T-cell (primary cell): Measurements from ENCODE around the gene MTERF2. TPM values are rescaled to one million over a fixed set of nuclear protein-coding genes. Genes with fewer than 3 reads are reported as not detected.

ENCODE experiments used
- ATAC-seq, 4 experiments: fragments of 200-7000 bp in 3 of 4; fragments of 150-1000 bp in 1 of 4; cut with Tn5 transposase; replicated peaks in 1 of 4; 1 replicate in 3 of 4; 2 replicates in 1 of 4; pipeline ENCODE4 v1.10.0; 2021; ENCODE audit warnings: moderate library complexity in 3 of 4, mild to moderate bottlenecking in 2 of 4, moderate number of reproducible peaks in 1 of 4
- CTCF ChIA-PET, 2 donors: fragments of 300-600 bp; sonication (Branson Sonifier 250); formaldehyde crosslinking; loops; one replicate each; lab custom pipeline; 2022; ENCODE audit warnings: antibody characterized with exemption in 2 of 2; lab: Charles Lee
- POLR2A ChIA-PET, 2 donors: fragments of 300-600 bp; sonication (Branson Sonifier 250); formaldehyde crosslinking; loops; one replicate each; lab custom pipeline; 2022; ENCODE audit warnings: antibody characterized with exemption in 2 of 2; lab: Charles Lee
- DNase-seq, 35 experiments: peaks; one replicate each; pipeline versions ENCODE4 v3.0.0 to v3.0.0-alpha.2; 2013 to 2023
- H3K27ac ChIP-seq: one replicate; pipeline ENCODE4 v1.5.1; 2013; ENCODE audit warnings: low read length
- H3K27me3 ChIP-seq, 2 experiments: replicated peaks in 1 of 2; 1 replicate in 1 of 2; 2 replicates in 1 of 2; pipeline versions ENCODE4 v1.6.1 to v1.7.0; 2013; ENCODE audit warnings: low read length in 1 of 2, mixed read lengths in 1 of 2; ENCODE audit not compliant: control insufficient read depth in 2 of 2, insufficient read depth in 2 of 2; ENCODE audit errors: extremely low read depth in 1 of 2
- H3K36me3 ChIP-seq, 2 donors: 1 replicate in 1 of 2; 2 replicates in 1 of 2; pipeline versions ENCODE4 v1.6.1 to v1.7.0; 2013; ENCODE audit warnings: low read length in 1 of 2; ENCODE audit not compliant: control insufficient read depth in 2 of 2, insufficient read depth in 1 of 2; ENCODE audit errors: extremely low read depth in 1 of 2
- H3K4me1 ChIP-seq, 2 experiments: 1 replicate in 1 of 2; 2 replicates in 1 of 2; pipeline versions ENCODE4 v1.6.1 to v1.7.0; 2013; ENCODE audit warnings: low read length in 2 of 2, mixed read lengths in 1 of 2; ENCODE audit not compliant: insufficient read depth in 2 of 2, control insufficient read depth in 1 of 2; ENCODE audit errors: extremely low read depth in 1 of 2
- H3K4me3 ChIP-seq, 2 donors: 1 replicate in 1 of 2; 2 replicates in 1 of 2; pipeline versions ENCODE4 v1.5.1 to v1.7.0; 2013; ENCODE audit warnings: mild to moderate bottlenecking in 2 of 2, low read length in 1 of 2, moderate library complexity in 1 of 2; ENCODE audit not compliant: control insufficient read depth in 1 of 2; ENCODE audit errors: extremely low read depth in 1 of 2
- H3K9me3 ChIP-seq: 2 replicates; pipeline ENCODE4 v1.7.0; 2013
- H3K27ac Mint-ChIP-seq, 2 donors: one replicate each; pipeline ENCODE4 v1.8.0; 2020 to 2021; ENCODE audit warnings: mild to moderate bottlenecking in 2 of 2, mixed read lengths in 2 of 2
- H3K27me3 Mint-ChIP-seq, 2 donors: one replicate each; pipeline ENCODE4 v1.8.0; 2021 to 2022; ENCODE audit warnings: mixed read lengths in 2 of 2
- H3K36me3 Mint-ChIP-seq: one replicate; pipeline ENCODE4 v1.8.0; 2021; ENCODE audit warnings: mixed read lengths
- H3K4me1 Mint-ChIP-seq, 3 donors: one replicate each; pipeline ENCODE4 v1.8.0; 2020 to 2022; ENCODE audit warnings: mixed read lengths in 3 of 3, mild to moderate bottlenecking in 1 of 3
- H3K4me3 Mint-ChIP-seq, 3 donors: one replicate each; pipeline ENCODE4 v1.8.0; 2020 to 2022; ENCODE audit warnings: mild to moderate bottlenecking in 3 of 3, mixed read lengths in 3 of 3, moderate library complexity in 3 of 3
- H3K9me3 Mint-ChIP-seq, 3 donors: one replicate each; pipeline ENCODE4 v1.8.0; 2020 to 2022; ENCODE audit warnings: mixed read lengths in 3 of 3
- WGBS: methylation state at CpG from one replicate; pipeline ENCODE4 v1.1.5; 2013; ENCODE audit warnings: missing lambda C conversion rate; ENCODE audit not compliant: insufficient coverage; 5-methylcytosine and 5-hydroxymethylcytosine counted together
- total RNA-seq, 35 experiments: library from RNA in 6 of 35; stranded (reverse) in 6 of 35; fragments of 120-200 nt in 1 of 35; gene quantifications; one replicate each; pipeline versions ENCODE4 v1.2.1 to v1.2.4 and lab custom pipeline; 2013 to 2026

Gene MTERF2
- total RNA-seq, 5 donors from 2014 or later (not counting 1 experiment from before 2014, with no cell fraction given) = 7.4 to 11.5 (median 8.8) TPM

DNA sequence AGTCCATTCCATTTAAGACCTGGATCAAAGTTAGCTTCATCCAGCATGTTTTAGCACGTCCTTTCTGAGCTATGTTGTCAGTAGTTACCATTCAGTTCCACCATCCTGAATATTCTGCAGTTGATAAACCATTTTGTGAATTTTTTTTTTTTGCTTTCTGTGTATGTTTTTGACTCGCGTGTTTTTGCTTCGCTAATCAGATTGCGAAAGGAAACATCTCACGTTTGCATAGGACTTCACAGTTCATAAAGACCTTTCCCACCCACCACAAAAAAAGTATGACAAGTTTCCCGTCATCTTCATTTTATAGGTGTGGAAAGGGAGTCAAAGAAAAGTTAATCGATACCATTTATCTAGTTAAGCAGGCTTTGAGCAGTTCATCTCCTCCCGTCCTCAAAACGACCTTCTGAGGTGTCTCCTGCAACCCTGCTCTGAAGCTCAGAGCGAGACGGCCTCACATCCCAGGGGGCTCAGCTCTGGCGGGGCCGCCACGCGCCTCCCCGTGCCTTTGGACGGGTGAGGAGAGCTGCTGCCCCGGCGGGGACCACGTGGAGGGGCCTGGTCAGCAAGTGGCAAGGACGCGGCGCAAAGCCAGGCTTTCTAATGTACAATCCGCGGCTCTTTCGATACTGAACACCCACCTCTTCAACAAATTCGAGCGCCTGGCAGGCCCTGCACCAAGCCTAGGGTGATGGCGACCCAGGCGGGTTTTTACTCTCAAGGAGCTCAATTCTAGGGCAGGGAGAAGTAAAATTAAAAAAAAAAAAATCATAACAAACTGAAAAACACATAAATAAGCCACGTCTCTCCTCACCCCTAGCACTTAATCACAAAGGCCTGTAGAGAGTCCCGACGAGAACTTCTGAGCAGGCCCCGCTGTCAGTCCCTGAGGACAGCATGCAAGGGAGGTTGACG is 32.2 kb downstream of the MTERF2 start:
- CTCF ChIA-PET = interaction anchor here (0.5 to 1.7 kb wide), 4 partner anchors 33 to 597 kb away, joined by 3 to 4 read pairs (median 4); partner anchors contain the start of gene POLR3B (in 1 of the 2)
- H3K27ac ChIP-seq = peak overlapping the region; percentile 86
- peak overlapping the region; percentile 89 to 91 for H3K27ac Mint-ChIP-seq
- H3K4me1 ChIP-seq = peaks cover 11 to 16% of the 10 kb centered on the region in 2 experiments
- H3K9me3 Mint-ChIP-seq = peaks cover 0 to 4% (median 2%) of the 10 kb centered on the region in 3 donors
- no peaks in the 10 kb centered on the region for H3K36me3 ChIP-seq
- POLR2A ChIA-PET = interaction anchor here (0.6 to 1.0 kb wide), 7 partner anchors 27 to 179 kb away, joined by 3 to 6 read pairs (median 3); partner anchors contain the start of gene MTERF2 (in 1 of the 2)
- no peaks in the 10 kb centered on the region for H3K9me3 ChIP-seq
- peak overlapping the region; percentile 66 to 72 for H3K4me3 ChIP-seq
- H3K4me3 Mint-ChIP-seq = peak overlapping the region; percentile 89 to 97 (median 91)
- no peaks in the 10 kb centered on the region for H3K36me3 Mint-ChIP-seq
- H3K4me1 Mint-ChIP-seq = peaks cover 30 to 44% (median 33%) of the 10 kb centered on the region in 3 donors
- WGBS = 69% methylated on average over 17 of the region's 36 CpGs
- no peaks in the 10 kb centered on the region for H3K27me3 ChIP-seq
- DNase-seq = peak in 19 of 35 experiments; percentile 0 to 32 (median 14)
- peak; percentile 12 to 29 (median 22) for ATAC-seq
- H3K27me3 Mint-ChIP-seq = no peaks in the 10 kb centered on the region

DNA sequence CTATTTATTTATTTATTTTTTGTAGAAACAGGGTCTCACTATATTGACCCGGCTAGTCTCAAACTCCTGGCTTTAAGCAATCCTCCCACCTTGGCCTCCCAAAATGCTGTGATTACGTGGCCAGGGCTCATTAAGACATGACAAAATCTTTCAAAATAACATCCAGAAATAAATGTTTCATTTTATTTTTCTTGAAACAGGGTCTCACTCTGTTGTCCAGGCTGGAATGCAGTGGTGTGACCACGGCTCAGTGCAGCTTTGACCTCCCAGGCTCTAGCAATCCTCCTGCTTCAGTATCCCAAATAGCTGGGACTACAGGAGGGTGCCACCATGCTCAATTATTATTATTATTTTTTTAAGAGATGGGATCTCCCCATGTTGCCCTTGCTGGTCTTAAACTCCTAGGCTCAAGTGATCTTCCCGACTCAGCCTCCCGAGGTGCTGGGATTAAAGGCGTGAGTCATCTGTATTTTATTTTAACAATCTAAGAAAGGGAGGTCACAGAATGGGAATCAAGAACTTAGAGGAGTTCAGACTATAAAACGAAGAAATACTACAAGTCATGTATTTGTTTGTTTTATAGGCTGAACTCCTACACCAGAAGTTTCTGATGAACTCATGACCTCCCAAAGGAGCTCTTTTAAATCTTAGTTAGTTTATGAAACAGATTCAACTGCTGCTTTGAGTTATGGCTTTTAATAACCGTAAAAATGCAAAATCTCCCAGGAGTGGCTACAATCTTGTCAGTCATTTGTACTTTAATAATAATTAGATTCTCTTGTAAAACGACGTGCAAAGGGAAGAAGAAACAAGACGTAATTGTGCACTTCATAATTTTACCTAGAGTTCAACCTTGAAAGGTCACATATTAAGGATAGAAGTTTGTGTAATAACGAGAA is 33.3 kb downstream of the MTERF2 start:
- Mint-ChIP-seq H3K27ac (peak overlapping the region; percentile 50 to 57), H3K36me3 (no peaks in the 10 kb centered on the region), H3K27me3 (no peaks in the 10 kb centered on the region), H3K9me3 (peaks cover 4 to 10% (median 5%) of the 10 kb centered on the region in 3 donors), H3K4me1 (peaks cover 27 to 36% (median 30%) of the 10 kb centered on the region in 3 donors), H3K4me3 (peak overlapping the region in 2 of 3 donors; percentile 25 to 33)
- ChIA-PET CTCF (interaction anchor here in 1 of 2 donors (0.5 kb wide), 1 partner anchor 594 kb away, joined by 3 read pairs; no protein-coding TSS in a partner anchor), POLR2A (interaction anchor here in 1 of 2 donors (0.6 kb wide), 2 partner anchors 18 to 78 kb away, joined by 3 to 5 read pairs; no protein-coding TSS in a partner anchor)
- 90% methylated on average over 2 of the region's 12 CpGs for WGBS
- Histone ChIP-seq H3K27ac (no peak overlapping the region), H3K9me3 (no peaks in the 10 kb centered on the region), H3K27me3 (no peaks in the 10 kb centered on the region), H3K36me3 (no peaks in the 10 kb centered on the region), H3K4me3 (no peak overlapping the region), H3K4me1 (peaks cover 10 to 14% of the 10 kb centered on the region in 2 experiments)
- DNase-seq (no peak), ATAC-seq (no peak)

DNA sequence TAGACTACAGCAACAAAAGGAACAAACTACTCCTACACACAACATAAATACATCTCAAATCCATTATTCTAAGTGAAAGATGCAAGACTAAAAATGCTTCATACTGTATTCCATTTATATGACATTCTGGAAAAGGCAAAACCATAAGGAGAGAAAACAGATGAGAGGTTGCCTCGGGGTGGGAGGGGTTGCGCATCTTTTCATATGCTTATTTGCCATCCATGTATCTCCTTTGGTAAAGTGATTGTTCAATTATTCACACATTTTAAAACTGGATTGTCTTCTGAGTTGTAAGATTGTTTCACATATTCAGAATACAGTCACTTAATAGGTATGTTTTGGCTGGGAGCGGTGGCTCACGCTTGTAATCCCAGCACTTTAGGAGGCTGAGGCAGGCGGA is 36.4 kb downstream of the MTERF2 start:
- DNase-seq (no peak), ATAC-seq (no peak)
- H3K4me3 Mint-ChIP-seq = no peak overlapping the region
- Histone ChIP-seq H3K36me3 (no peaks in the 10 kb centered on the region), H3K27ac (no peak overlapping the region), H3K4me1 (peaks cover 4 to 9% of the 10 kb centered on the region in 2 experiments), H3K9me3 (no peaks in the 10 kb centered on the region), H3K27me3 (no peaks in the 10 kb centered on the region), H3K4me3 (no peak overlapping the region)
- peaks cover 5 to 17% (median 16%) of the 10 kb centered on the region in 3 donors for H3K4me1 Mint-ChIP-seq
- H3K9me3 Mint-ChIP-seq = peaks cover 4 to 10% (median 5%) of the 10 kb centered on the region in 3 donors
- H3K36me3 Mint-ChIP-seq = no peaks in the 10 kb centered on the region
- H3K27ac Mint-ChIP-seq = no peak overlapping the region
- H3K27me3 Mint-ChIP-seq = no peaks in the 10 kb centered on the region
- ChIA-PET CTCF (no interaction called here), POLR2A (no interaction called here)
- no CpG with 5 or more reads among the region's 5 CpGs for WGBS

DNA sequence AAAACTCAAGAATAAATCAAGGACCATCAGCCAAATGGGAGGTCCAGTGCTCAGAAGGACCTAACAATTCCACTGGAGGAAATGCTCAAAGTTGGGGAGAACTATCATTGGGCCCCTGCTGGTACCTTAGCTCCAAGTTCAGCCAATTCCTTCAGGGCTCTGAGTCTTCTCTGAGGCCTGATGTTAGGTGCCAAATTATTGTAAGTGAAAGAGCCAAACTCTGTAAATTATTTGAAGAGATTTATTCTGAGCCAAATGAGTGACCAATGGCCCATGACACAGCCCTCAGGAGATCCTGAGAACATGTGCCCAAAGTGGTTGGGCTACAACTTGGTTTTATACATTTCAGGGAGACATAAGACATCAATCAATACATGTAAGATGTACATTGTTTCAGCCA is 39.5 kb downstream of the MTERF2 start:
- Mint-ChIP-seq H3K9me3 (peaks cover 4 to 10% (median 5%) of the 10 kb centered on the region in 3 donors), H3K4me3 (no peak overlapping the region), H3K36me3 (no peaks in the 10 kb centered on the region), H3K27me3 (no peaks in the 10 kb centered on the region), H3K27ac (no peak overlapping the region), H3K4me1 (peaks cover 5 to 7% (median 5%) of the 10 kb centered on the region in 3 donors)
- ChIA-PET CTCF (interaction anchor here in 1 of 2 donors (0.6 to 0.7 kb wide), 2 partner anchors 13 to 108 kb away, joined by 3 read pairs; no protein-coding TSS in a partner anchor), POLR2A (interaction anchor here (0.5 to 0.7 kb wide), 2 partner anchors 157 to 747 kb away, joined by 3 to 5 read pairs; no protein-coding TSS in a partner anchor)
- no peak for DNase-seq
- Histone ChIP-seq H3K27me3 (no peaks in the 10 kb centered on the region), H3K4me3 (no peak overlapping the region), H3K27ac (no peak overlapping the region), H3K36me3 (no peaks in the 10 kb centered on the region), H3K4me1 (no peaks in the 10 kb centered on the region), H3K9me3 (no peaks in the 10 kb centered on the region)
- ATAC-seq = no peak

DNA sequence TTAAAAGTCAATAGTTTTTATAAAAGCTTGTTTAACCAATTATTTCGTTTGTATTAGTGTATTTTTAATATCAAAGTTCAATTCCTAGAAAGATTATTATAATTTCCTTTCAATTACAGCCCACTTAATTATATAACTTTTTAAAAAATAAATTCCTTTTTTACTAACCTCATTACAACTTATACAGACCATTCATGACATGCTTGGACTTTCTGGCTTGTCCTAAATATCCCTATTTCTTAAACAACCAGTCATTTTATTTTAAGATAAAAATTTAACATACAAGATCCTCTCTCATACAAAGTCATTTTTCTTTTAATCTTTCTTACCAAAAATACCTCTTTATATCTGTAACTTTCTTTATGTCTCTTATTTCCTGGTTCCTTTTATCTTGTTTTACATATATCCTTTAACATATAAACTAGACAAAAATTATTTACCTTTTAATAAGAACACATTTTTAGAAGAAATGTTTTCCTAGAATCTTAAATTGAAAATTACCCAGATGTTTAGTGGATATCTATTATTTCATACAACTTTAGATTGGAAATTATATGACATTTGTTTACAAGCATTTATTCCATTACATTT is 41.6 kb downstream of the MTERF2 start:
- no peak overlapping the region for H3K4me3 Mint-ChIP-seq
- no CpG with 5 or more reads among the region's 1 CpG for WGBS
- CTCF ChIA-PET = interaction anchor here in 1 of 2 donors (0.9 kb wide), 1 partner anchor 24 kb away, joined by 3 read pairs; no protein-coding TSS in a partner anchor

More for the DNA sequence above, 41.6 kb downstream of the MTERF2 start:
- Histone ChIP-seq H3K27ac (no peak overlapping the region), H3K27me3 (peaks cover 0 to 2% of the 10 kb centered on the region in 2 experiments), H3K36me3 (no peaks in the 10 kb centered on the region), H3K4me1 (no peaks in the 10 kb centered on the region), H3K9me3 (no peaks in the 10 kb centered on the region), H3K4me3 (no peak overlapping the region)
- no peak overlapping the region for H3K27ac Mint-ChIP-seq
- H3K4me1 Mint-ChIP-seq = no peaks in the 10 kb centered on the region
- no peaks in the 10 kb centered on the region for H3K36me3 Mint-ChIP-seq
- peaks cover 4 to 10% (median 5%) of the 10 kb centered on the region in 3 donors for H3K9me3 Mint-ChIP-seq
- ATAC-seq (no peak), DNase-seq (no peak)
- POLR2A ChIA-PET = interaction anchor here in 1 of 2 donors (0.7 kb wide), 1 partner anchor 55 kb away, joined by 3 read pairs; no protein-coding TSS in a partner anchor
- no peaks in the 10 kb centered on the region for H3K27me3 Mint-ChIP-seq
